PFSK-1 (cell line): ENCODE data around the gene ESYT2.

ENCODE experiments used
- FOXP2 ChIP-seq: optimal IDR thresholded peaks from 2 replicates; pipeline ENCODE3; 2011; ENCODE audit warnings: borderline replicate concordance, control low read depth, inconsistent platforms; ENCODE audit not compliant: insufficient read depth; ENCODE audit errors: extremely low read length, extremely low read depth
- POLR2AphosphoS5 ChIP-seq: IDR thresholded peaks from 2 replicates; pipeline ENCODE4 v1.6.1; 2012; ENCODE audit warnings: low read depth, mild to moderate bottlenecking, control low read depth, low read length, moderate library complexity
- SIN3A ChIP-seq: IDR thresholded peaks from 2 replicates; pipeline ENCODE4 v1.6.1; 2012; ENCODE audit warnings: mild to moderate bottlenecking, low read length, moderate library complexity, borderline replicate concordance; ENCODE audit not compliant: insufficient read depth
- TAF1 ChIP-seq: IDR thresholded peaks from 2 replicates; pipeline ENCODE4 v1.6.1; 2012; ENCODE audit warnings: low read length, control low read depth, borderline replicate concordance; ENCODE audit not compliant: insufficient read depth
- TF ChIP-seq, protein P1 (sequence below), 2 experiments: IDR thresholded peaks; 2 replicates each; pipeline versions ENCODE4 v1.6.1 to v1.8.0; 2011 to 2012; ENCODE audit warnings: low read depth in 2 of 2, low read length in 2 of 2, control low read depth in 1 of 2, inconsistent platforms in 1 of 2, mild to moderate bottlenecking in 1 of 2, moderate library complexity in 1 of 2; ENCODE audit not compliant: insufficient read depth in 1 of 2

DNA sequence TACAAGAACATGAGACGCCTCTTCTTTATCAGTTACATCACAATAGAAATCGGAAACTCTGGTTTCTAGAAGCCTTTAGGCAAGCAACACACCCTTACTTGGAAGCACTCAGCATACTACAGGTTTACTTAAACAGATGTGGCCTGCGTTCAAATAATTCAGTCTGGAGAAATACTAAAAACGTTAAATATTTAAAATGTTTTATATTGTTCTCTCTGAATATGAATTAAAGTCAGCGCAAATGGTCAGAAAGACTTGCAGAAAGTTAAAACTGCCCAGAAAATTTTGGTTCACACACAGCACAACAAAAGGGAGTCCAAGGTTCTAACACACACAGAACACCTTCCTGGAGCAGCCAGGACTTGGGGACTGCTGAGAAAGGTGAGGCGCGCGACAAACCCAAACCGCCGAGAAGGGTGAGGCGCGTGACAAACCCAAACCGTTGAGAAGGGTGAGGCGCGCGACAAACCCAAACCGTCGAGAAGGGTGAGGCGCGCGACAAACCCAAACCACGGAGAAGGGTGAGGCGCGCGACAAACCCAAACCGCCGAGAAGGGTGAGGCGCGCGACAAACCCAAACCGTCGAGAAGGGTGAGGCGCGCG lies 25.8 kb downstream of the ESYT2 start:
- no peak for TF ChIP-seq SIN3A
- no peak for TF ChIP-seq POLR2AphosphoS5
- TF ChIP-seq TAF1: no peak
- TF ChIP-seq, protein P1, sequence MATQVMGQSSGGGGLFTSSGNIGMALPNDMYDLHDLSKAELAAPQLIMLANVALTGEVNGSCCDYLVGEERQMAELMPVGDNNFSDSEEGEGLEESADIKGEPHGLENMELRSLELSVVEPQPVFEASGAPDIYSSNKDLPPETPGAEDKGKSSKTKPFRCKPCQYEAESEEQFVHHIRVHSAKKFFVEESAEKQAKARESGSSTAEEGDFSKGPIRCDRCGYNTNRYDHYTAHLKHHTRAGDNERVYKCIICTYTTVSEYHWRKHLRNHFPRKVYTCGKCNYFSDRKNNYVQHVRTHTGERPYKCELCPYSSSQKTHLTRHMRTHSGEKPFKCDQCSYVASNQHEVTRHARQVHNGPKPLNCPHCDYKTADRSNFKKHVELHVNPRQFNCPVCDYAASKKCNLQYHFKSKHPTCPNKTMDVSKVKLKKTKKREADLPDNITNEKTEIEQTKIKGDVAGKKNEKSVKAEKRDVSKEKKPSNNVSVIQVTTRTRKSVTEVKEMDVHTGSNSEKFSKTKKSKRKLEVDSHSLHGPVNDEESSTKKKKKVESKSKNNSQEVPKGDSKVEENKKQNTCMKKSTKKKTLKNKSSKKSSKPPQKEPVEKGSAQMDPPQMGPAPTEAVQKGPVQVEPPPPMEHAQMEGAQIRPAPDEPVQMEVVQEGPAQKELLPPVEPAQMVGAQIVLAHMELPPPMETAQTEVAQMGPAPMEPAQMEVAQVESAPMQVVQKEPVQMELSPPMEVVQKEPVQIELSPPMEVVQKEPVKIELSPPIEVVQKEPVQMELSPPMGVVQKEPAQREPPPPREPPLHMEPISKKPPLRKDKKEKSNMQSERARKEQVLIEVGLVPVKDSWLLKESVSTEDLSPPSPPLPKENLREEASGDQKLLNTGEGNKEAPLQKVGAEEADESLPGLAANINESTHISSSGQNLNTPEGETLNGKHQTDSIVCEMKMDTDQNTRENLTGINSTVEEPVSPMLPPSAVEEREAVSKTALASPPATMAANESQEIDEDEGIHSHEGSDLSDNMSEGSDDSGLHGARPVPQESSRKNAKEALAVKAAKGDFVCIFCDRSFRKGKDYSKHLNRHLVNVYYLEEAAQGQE (IDR thresholded peaks at IDR 0.05; ENCODE audit: insufficient read depth in 1 of 2, low read depth in 2 of 2, low read length in 2 of 2): no peak
- TF ChIP-seq FOXP2: no peak
